GM21619 (cell line): Measurements from ENCODE around the gene CHDH.
A peak's percentile ranks its signal among the peaks of the same experiment; 100 is the strongest.

Source experiments
- ATAC-seq: cut with Tn5 transposase; IDR thresholded peaks from one replicate; pipeline ENCODE4 v1.9.1; 2021; ENCODE audit not compliant: unreplicated experiment

CHDH gene

GRCh38 chr3:53826048-53826447 is 20.2 kb downstream of the CHDH start:
- no peak for ATAC-seq

- no peak for ATAC-seq
Observed at GRCh38 chr3:53824795-53825194, 21.4 kb downstream of the CHDH start.

- ATAC-seq = no peak
Observed at GRCh38 chr3:53823956-53824657, 22.1 kb downstream of the CHDH start.

GRCh38 chr3:53823026-53823955 is 22.9 kb downstream of the CHDH start:
- ATAC-seq = no peak

- ATAC-seq = no peak
Observed at GRCh38 chr3:53822331-53822741, 23.9 kb downstream of the CHDH start.

GRCh38 chr3:53821631-53822121 is 24.5 kb downstream of the CHDH start:
- peak; percentile 79 for ATAC-seq

GRCh38 chr3:53820756-53821580 is 25.3 kb downstream of the CHDH start:
- no peak for ATAC-seq

- ATAC-seq = no peak
Observed at GRCh38 chr3:53820084-53820483, 26.1 kb downstream of the CHDH start.

- ATAC-seq = no peak
Observed at GRCh38 chr3:53819163-53819868, 26.9 kb downstream of the CHDH start.

- ATAC-seq = no peak
Observed at GRCh38 chr3:53818221-53819162, 27.7 kb downstream of the CHDH start.

- no peak for ATAC-seq
Observed at GRCh38 chr3:53817809-53818208, 28.4 kb downstream of the CHDH start.

GRCh38 chr3:53817211-53817610 is 29.0 kb downstream of the CHDH start:
- no peak for ATAC-seq

- ATAC-seq = no peak
Observed at GRCh38 chr3:53816425-53816824, 29.8 kb downstream of the CHDH start.

- ATAC-seq = no peak
Observed at GRCh38 chr3:53815651-53816050, 30.6 kb downstream of the CHDH start.

GRCh38 chr3:53815067-53815466 is 31.2 kb downstream of the CHDH start:
- ATAC-seq = no peak

- ATAC-seq = no peak
Observed at GRCh38 chr3:53813876-53814275, 32.3 kb downstream of the CHDH start.

- ATAC-seq = no peak
Observed at GRCh38 chr3:53813229-53813628, 33.0 kb downstream of the CHDH start.

- ATAC-seq = no peak
Observed at GRCh38 chr3:53812434-53812833, 33.8 kb downstream of the CHDH start.

- ATAC-seq = no peak
Observed at GRCh38 chr3:53811143-53811927, 34.9 kb downstream of the CHDH start.
